GM19395 (cell line): ENCODE measurements around the gene SHISA8.
A peak's percentile ranks its signal among the peaks of the same experiment; 100 is the strongest.
"Not testable (repeated sequence)": the region's sequence is repeated elsewhere in the genome, so short reads cannot be mapped to it uniquely, and the experiment has no call there.

Experiments
- ATAC-seq: cut with Tn5 transposase; IDR thresholded peaks from one replicate; pipeline ENCODE4 v1.9.1; 2021; ENCODE audit warnings: mild to moderate bottlenecking, moderate library complexity; ENCODE audit not compliant: unreplicated experiment

Gene SHISA8

DNA sequence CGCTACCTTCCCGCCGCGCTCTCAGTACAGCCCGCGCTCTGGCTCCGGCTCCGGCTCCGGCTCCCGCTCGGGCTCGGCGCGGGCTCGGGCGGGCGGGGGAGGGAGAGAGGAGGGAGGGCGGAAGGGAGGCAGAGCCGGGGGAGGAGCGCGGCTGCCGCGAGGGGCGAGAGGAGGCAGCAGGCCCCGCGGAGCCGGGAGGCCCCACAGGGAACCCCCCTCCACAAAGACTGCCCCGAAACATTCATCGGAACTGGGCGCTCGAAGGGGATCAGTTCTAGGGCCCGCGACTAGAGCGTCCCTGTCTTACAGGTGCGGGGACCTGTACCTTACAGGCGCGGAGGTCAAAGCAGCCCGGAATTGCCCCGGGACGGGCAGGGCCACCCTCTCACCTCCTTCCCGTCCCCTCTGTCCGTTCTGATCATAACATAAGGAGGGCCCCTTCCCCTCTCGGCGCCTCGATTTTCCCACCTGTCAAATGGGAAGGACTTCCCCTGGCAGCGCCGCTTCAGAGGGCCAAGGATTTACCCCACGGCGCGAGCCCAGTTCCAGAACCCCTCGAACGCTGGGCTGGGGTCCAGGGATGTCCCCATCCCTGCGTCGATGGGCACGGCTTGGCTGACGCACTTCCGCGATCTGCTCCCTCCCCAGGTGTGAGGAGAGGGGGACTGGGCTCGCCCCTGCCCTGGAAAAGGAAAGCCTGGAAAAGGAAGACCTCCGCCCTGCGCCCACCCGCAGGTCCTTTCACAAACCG lies at the start of gene SHISA8:
SHISA8 (minus strand) TSS at position 40 of the 751 bp plus-strand sequence. CDS start 407 bp downstream, outside the sequence.
- no peak for ATAC-seq

- no peak for ATAC-seq
Measured at GRCh38 chr22:41964112-41964491, 49.2 kb upstream of the SHISA8 start.

DNA sequence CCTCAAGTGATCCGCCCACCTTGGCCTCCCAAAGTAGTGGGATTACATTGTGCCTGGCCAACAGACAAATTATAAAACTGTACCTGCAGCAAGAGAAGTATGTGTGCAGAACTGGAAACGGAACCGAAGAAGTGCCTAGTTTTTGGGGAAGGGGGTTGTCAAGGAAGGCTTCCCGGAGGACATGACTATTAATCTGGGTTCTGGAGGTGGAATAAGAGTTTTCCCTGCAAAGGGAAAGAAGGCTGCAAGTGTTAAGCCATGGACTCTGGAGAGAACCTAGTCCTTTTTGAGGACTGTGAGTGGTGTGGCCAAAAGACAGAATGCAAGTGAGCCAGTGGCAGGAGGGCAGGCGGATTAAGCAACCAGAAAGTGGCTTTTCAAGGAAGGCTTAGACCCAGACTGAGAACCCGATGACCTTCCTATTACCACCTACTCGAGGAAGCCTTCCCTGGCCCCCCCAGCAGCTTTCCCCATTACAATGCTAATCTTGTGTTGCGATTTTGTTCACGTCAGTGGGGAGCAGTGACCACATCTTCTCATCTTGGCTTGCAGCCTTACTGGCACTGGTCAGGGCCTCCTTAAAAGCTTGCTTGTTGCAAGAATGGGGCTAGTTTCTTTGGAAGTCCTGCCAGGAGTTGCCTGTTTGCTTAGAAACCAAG lies 48.7 kb upstream of the SHISA8 start:
- no peak for ATAC-seq

DNA sequence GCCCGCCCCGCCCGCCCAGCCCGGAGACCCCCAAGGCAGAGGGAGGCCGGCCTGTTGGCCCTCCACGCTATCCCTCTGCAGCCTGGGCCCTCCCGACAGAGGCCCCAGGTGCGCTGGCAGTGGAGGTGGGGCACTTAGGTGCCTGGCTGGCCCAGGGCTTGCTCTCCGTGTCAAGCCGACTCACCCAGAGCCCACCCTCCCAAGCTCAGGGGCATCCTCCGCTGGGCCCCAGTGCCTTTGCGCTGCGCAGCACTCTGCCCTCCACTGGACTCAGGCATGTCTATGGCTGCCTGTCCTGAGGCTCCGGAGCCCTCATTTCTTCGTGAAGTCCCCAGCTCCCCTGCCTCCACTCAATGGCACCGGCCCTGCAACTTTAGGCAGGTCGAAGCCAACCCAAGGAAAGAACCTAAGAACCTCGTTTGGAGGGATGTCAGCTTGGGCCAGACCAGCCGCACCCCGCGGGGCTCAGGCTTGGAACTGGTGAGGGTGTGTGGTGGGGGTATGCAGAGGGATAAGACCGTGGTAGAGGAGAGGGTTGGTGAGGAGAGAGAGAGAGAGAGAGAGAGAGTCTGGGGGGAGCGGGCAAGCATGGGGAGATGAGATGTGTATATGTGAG lies 43.2 kb upstream of the SHISA8 start:
- ATAC-seq: peak; percentile 17

- no peak for ATAC-seq
Measured at GRCh38 chr22:41952713-41953112, 37.8 kb upstream of the SHISA8 start.

GRCh38 chr22:41951898-41952474 lies 37.1 kb upstream of the SHISA8 start, which contains the start of gene SMIM45:
SMIM45 (plus strand) TSS chr22:41952150.
- no peak for ATAC-seq

GRCh38 chr22:41949297-41949965 lies 34.6 kb upstream of the SHISA8 start:
- ATAC-seq: no peak

DNA sequence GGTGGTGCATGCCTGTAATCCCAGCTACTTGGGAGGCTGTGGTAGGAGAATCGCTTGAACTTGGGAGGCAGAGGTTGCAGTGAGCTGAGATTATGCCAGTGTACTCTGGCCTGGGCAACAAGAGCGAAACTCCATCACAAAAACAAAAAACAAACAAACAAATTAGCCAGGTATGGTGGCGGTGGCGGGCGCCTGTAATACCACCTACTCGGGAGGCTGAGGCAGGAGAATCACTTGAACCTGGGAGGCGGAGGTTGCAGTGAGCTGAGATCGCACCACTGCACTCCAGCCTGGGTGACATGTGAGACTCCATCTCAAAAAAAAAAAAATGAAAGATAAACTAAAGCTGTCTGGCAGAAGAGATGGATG lies 34.0 kb upstream of the SHISA8 start:
- not testable (repeated sequence) for ATAC-seq

DNA sequence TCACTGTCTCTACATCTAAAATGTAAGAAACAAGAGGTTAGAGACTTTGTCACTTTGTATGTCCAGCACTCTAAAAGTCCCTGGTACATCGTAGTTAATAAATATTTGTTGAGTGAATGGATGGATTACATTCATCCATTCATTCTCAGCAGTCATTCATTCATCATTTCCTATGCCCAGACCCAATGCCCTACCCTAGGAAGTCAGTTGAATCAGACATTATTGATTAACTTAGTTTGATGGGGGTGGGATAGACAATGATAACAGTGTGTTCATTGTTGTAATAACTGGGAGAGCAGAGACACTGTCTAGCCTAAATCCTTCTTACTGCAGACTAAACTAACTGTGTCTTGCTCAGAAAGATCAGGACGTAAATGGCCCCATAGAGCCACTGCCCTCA lies 33.3 kb upstream of the SHISA8 start:
- ATAC-seq: no peak

DNA sequence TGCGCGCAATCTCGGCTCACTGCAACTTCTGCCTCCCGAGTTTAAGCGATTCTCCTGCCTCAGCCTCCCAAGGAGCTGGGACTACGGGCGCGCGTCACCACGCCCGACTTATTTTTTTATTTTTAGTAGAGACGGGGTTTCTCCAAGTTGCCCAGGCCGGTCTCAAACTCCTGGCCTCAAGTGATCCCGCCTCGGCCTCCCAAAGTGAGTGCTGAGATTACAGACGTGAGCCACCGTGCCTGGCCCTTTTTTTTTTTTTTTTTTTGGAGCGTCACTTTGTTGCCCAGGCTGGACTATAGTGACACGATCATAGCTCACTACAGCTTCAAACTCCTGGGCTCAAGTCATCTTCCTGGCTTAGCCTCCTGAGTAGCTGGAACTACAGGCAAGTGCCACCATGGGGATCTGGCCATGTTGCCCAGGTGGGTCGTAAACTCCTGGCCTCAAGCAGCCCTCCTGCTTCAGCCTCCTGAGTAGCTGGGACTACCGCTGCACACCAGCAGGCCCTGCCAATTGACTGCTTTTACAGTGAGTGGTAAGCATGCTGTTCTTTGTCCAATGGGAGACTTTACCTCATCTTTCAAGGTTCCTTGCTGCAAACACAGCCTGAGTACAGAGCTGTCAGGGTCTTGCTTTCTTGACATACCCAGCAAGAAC lies 32.7 kb upstream of the SHISA8 start:
- ATAC-seq: no peak

DNA sequence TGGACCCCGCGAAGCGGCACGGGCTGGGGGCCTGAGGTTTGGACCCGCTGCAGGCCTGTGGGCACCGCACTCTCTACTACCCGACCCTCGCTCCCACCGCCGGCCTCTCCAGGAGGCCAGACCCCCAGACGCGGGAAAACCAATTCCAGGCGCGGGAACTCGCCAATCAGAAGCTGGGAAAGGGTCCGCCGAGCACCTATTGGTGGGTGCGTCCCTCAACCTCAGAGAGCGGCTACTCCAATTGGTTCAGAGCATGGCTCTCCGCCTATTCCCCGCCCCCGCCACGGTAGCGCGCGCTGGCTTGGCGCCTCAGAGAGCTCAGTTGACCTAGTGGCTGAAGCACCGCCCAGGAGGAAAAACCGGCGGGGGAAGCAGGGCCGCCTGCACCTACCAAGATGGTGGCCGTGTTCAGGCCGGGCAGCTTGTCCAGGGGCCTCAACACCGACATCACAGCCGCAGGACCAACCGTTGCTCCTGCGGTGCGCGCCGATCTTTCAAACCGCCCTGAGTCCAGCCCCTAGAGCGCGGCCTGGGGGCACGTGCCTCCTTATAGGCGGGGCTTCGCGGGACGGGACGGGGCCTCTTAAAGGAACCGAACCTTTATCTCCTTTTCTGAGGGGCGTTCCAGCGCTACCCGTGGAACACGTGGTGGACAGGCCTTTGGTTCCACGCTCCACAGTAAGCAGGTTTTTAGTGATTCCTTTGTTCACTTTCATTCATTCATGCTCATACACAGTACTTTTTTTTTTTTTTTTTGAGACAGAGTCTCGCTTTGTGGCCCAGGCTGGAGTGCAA lies 32.0 kb upstream of the SHISA8 start, which contains the start of gene CENPM:
CENPM (minus strand) TSS at position 524 of the 795 bp plus-strand sequence; CDS start at position 448, 76 bp downstream.
- ATAC-seq: peak; percentile 79

- ATAC-seq: no peak
Measured at GRCh38 chr22:41943661-41944209, 28.9 kb upstream of the SHISA8 start.

DNA sequence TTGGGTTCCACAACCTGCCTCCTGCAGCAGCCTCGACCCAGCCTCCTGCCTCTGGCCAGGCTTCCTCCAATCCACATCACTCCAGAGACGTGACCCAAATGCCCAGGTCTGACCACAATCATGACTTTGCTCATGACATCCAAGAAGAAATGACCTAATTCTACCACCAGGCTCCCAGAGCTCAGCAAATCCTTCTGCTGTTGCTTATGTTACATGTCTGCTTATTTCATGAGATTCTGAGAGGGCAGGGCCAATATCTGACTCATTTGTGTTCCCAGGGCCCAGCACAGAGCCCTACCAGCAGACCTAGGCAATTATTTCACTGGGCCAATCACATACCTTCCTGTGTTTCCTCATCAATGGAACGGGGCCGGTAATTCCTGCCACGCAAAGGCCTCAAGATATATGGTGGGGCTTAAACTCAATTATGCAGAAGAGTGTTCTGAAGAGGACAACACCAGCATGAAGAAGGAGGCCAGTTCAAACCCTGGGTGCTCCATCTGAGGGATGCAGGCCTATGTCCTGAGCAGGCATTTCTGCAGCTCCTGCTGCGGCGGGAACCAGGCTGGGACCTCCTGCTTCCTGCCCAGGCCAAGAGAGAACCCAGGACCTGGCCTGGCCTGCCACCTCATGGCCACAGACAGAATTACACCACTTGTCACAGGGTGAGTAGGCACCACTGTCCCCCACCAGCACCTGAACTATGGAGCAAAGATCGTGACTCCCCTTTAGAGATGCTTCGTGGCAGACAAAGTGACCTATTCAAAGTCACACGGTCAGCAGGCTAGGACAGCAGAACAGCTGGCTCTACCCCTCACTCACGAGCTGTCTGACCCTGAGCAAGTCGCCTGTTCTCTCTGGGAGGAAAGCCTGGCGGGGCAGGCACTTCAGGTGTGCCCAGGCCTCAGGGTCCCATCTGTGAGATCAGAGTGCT lies 26.2 kb upstream of the SHISA8 start:
- ATAC-seq: no peak

DNA sequence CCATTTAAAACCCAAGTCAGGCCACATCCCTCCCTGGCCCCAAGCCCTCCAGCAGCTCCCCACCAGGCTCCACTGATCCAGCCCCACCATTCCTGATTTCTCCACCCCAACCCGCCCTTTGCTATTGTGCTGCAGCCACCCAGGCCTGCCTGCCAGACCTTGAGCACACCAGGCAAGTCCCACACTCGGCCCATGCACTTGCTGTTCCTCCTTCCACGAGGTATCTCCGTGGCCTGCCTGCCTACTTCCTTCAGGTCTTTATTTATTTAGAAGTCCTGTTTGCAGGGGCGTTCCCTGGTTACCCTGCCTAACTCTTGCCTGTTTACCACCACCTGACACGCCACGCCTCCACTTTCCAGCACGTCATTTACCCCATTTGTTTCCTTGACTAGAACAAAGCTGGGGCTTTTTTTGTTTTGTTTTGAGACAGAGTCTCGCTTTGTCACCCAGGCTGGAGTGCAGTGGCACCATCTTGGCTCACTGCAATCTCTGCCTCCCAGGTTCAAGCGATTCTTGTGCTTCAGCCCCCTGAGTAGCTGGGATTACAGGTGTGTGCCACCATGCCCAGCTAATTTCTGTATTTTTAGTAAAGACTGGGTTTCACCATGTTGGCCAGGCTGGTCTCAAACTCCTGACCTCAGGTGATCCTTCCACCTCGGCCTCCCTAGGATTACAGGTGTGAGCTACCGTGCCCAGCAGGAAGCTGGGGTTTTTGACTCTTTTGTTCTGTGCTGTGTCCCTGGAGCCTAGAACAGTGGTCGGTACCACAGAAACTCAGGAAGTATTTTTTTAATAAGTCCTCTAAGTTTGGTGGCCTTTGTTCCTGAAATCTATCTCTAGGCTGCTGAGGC lies 25.3 kb upstream of the SHISA8 start:
- peak; percentile 44 for ATAC-seq

DNA sequence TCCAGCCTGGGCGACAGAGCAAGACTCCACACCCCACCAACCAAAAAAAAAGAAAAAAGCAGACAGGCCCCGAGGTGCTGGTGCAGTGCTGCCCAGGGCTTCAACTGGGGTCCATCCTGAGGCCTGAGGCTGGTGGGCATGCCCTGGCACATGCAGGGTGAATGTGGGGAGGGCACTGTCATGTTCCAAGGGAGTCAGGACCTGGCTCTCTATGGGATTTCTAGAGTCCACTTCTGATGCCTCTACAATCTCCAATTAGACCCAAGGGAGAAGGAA lies 22.0 kb upstream of the SHISA8 start:
- ATAC-seq: no peak

DNA sequence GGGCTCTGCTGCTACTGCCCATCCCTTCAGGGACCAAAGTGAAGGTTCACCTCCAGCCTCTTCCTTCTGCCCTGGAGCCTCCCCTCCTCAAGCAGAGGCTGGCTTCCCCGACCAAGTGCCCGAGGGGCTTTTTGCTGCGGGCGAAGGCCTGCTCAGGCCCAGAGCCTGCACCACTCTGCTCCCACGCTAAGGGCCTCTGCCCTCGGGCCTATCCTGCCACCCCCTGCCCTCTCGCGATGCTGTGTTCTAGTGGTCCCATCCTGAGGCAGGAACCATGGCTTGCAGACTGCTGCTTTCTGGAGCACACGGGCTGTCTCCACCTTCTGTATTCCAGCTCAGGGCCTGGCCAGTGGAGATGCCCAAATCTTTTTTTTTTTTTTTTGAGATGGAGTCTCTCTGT lies 20.6 kb upstream of the SHISA8 start:
- no peak for ATAC-seq

DNA sequence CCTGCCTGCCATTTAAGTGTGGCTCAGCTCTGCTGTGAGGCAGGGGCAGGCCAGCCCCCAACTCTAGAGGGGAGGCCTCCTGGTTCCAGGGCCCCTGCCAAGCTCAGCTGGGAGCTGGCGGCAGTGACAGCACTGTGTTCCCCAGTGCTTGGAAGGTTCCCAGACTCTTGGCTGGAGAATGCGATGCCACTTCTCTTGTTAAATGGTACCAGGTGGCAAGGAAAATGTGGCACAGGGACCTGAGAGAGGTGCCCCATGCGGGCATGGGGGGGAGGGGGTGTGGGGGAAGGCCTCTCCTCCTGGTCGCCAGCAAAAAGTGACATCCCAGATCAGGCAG lies 20.1 kb upstream of the SHISA8 start:
- no peak for ATAC-seq
